ENCODE data around the gene XRN2.

- TF ChIP-seq CTCF (IDR thresholded peaks at IDR 0.05) (no peak), POLR2A (IDR thresholded peaks at IDR 0.05; ENCODE audit: low read length) (no peak), ESRRA (IDR thresholded peaks at IDR 0.05; ENCODE audit: borderline replicate concordance, low read length) (no peak), RNF2 (IDR thresholded peaks at IDR 0.05; ENCODE audit: borderline replicate concordance, low read depth) (no peak), JUNB (IDR thresholded peaks at IDR 0.05) (no peak), HMGXB4 (CRISPR knock-in tag; IDR thresholded peaks at IDR 0.05; ENCODE audit: borderline replicate concordance) (no peak), GATA3 (IDR thresholded peaks at IDR 0.05; ENCODE audit: borderline replicate concordance) (no peak), MAX (IDR thresholded peaks at IDR 0.05) (no peak)
Measured at GRCh38 chr20:21433329-21433890, 130.3 kb downstream of the XRN2 start.

Measured in A549 (cell line).